WTC11 (cell line): Measurements from ENCODE around the gene ADGRG7. TPM values are rescaled to one million over a fixed set of nuclear protein-coding genes. Genes with fewer than 3 reads are reported as not detected.

Experiments used
- ATAC-seq: fragments of 200-7000 bp; cut with Tn5 transposase; 2 replicates; pipeline ENCODE4 v1.10.0; 2021; ENCODE audit warnings: mild to moderate bottlenecking, moderate library complexity
- CTCF ChIA-PET: fragments of 300-600 bp; sonication (Branson Sonifier 250); formaldehyde crosslinking; loops from one replicate; lab custom pipeline; 2021; ENCODE audit warnings: antibody characterized with exemption; lab: Charles Lee
- POLR2A ChIA-PET: fragments of 350-600 bp; sonication (Branson Sonifier 250); formaldehyde crosslinking; loops from one replicate; lab custom pipeline; 2021; ENCODE audit warnings: antibody characterized with exemption; lab: Charles Lee
- DNase-seq: peaks from one replicate; pipeline ENCODE4 v3.0.0; 2021; ENCODE audit warnings: low spot score
- H3K27ac Mint-ChIP-seq: 2 replicates; pipeline ENCODE4 v1.8.0; 2021; ENCODE audit warnings: mixed read lengths
- H3K27me3 Mint-ChIP-seq: 2 replicates; pipeline ENCODE4 v1.8.0; 2021; ENCODE audit warnings: low read depth, mild to moderate bottlenecking, moderate library complexity, mixed read lengths
- H3K36me3 Mint-ChIP-seq: 2 replicates; pipeline ENCODE4 v1.8.0; 2021; ENCODE audit warnings: mixed read lengths
- H3K4me1 Mint-ChIP-seq: 2 replicates; pipeline ENCODE4 v1.8.0; 2022; ENCODE audit warnings: mixed read lengths
- H3K4me3 Mint-ChIP-seq: 2 replicates; pipeline ENCODE4 v1.8.0; 2021; ENCODE audit warnings: mild to moderate bottlenecking, moderate library complexity, mixed read lengths
- H3K9me3 Mint-ChIP-seq: 2 replicates; pipeline ENCODE4 v1.8.0; 2021; ENCODE audit warnings: mixed read lengths
- ATF1 ChIP-seq: sonication (generic); formaldehyde crosslinking; IDR thresholded peaks from 2 replicates; pipeline ENCODE4 v1.8.1; 2023; ENCODE audit warnings: mild to moderate bottlenecking, moderate library complexity, missing genetic modification reagents
- CBFB ChIP-seq: sonication (generic); formaldehyde crosslinking; IDR thresholded peaks from 2 replicates; pipeline ENCODE4 v1.8.1; 2022; ENCODE audit warnings: mild to moderate bottlenecking, low read depth, missing genetic modification reagents
- ELF4 ChIP-seq: sonication (generic); formaldehyde crosslinking; IDR thresholded peaks from 2 replicates; pipeline ENCODE4 v1.8.1; 2022; ENCODE audit warnings: low read depth, mild to moderate bottlenecking, moderate library complexity, missing genetic modification reagents
- ESRRA ChIP-seq: sonication (generic); formaldehyde crosslinking; IDR thresholded peaks from 2 replicates; pipeline ENCODE4 v1.8.1; 2022; ENCODE audit warnings: mild to moderate bottlenecking, missing genetic modification reagents, borderline replicate concordance
- ETV6 ChIP-seq: sonication (generic); formaldehyde crosslinking; IDR thresholded peaks from 2 replicates; pipeline ENCODE4 v1.8.1; 2022; ENCODE audit warnings: mild to moderate bottlenecking, missing genetic modification reagents
- GABPB1 ChIP-seq: sonication (generic); formaldehyde crosslinking; IDR thresholded peaks from 2 replicates; pipeline ENCODE4 v1.8.1; 2023; ENCODE audit warnings: mild to moderate bottlenecking, missing genetic modification reagents
- NFATC4 ChIP-seq: fragments of 250-450 bp; sonication (Bioruptor Pico); IDR thresholded peaks from 2 replicates; pipeline ENCODE4 v1.9.0; 2021; ENCODE audit warnings: mild to moderate bottlenecking
- NFYB ChIP-seq: sonication (generic); formaldehyde crosslinking; conservative IDR thresholded peaks from 2 replicates; pipeline ENCODE4 v1.8.0; 2022; ENCODE audit warnings: low read depth, missing genetic modification reagents
- OVOL2 ChIP-seq: fragments of 250-450 bp; sonication (Bioruptor Pico); IDR thresholded peaks from 2 replicates; pipeline ENCODE4 v1.9.0; 2021; ENCODE audit warnings: mild to moderate bottlenecking, borderline replicate concordance
- PRRX2 ChIP-seq: fragments of 250-450 bp; sonication (Bioruptor Pico); IDR thresholded peaks from 2 replicates; pipeline ENCODE4 v1.8.0; 2021; ENCODE audit warnings: mild to moderate bottlenecking
- TCF7 ChIP-seq: sonication (generic); formaldehyde crosslinking; IDR thresholded peaks from 2 replicates; pipeline ENCODE4 v1.8.0; 2022; ENCODE audit warnings: mild to moderate bottlenecking, low read depth, missing genetic modification reagents, moderate library complexity
- TP53 ChIP-seq: sonication (generic); formaldehyde crosslinking; IDR thresholded peaks from 2 replicates; pipeline ENCODE4 v1.8.1; 2023; ENCODE audit warnings: mild to moderate bottlenecking, missing genetic modification reagents
- ZNF317 ChIP-seq: sonication (generic); formaldehyde crosslinking; IDR thresholded peaks from 2 replicates; pipeline ENCODE4 v1.8.1; 2023; ENCODE audit warnings: low read depth, mild to moderate bottlenecking, moderate library complexity, missing genetic modification reagents, borderline replicate concordance
- ZNF423 ChIP-seq: fragments of 250-450 bp; sonication (Bioruptor Pico); IDR thresholded peaks from 2 replicates; pipeline ENCODE4 v2.1.2; 2022; ENCODE audit warnings: mild to moderate bottlenecking, moderate library complexity
- total RNA-seq: library from RNA; stranded (reverse); gene quantifications from 3 replicates; pipeline ENCODE4 v1.2.3, GENCODE V29; 2021
- TF ChIP-seq, protein P1 (sequence below): fragments of 200-600 bp; IDR thresholded peaks from 2 replicates; pipeline ENCODE4 v1.8.0; 2022; ENCODE audit warnings: antibody characterized with exemption
- TF ChIP-seq, protein P2 (sequence below): sonication (generic); formaldehyde crosslinking; conservative IDR thresholded peaks from 2 replicates; pipeline ENCODE4 v1.8.1; 2023; ENCODE audit warnings: mild to moderate bottlenecking, low read depth, missing genetic modification reagents, moderate library complexity
- TF ChIP-seq, protein P3 (sequence below): fragments of 250-450 bp; sonication (Bioruptor Pico); IDR thresholded peaks from 2 replicates; pipeline ENCODE4 v2.1.2; 2022; ENCODE audit warnings: mild to moderate bottlenecking, moderate library complexity
- TF ChIP-seq, protein P4 (sequence below): sonication (generic); formaldehyde crosslinking; IDR thresholded peaks from 2 replicates; pipeline ENCODE4 v1.8.0; 2022; ENCODE audit warnings: mild to moderate bottlenecking, missing genetic modification reagents
- TF ChIP-seq, protein P5 (sequence below): sonication (generic); formaldehyde crosslinking; IDR thresholded peaks from 2 replicates; pipeline ENCODE4 v1.8.1; 2023; ENCODE audit warnings: mild to moderate bottlenecking, missing genetic modification reagents

ADGRG7 gene
- total RNA-seq, 1 experiment from 2014 or later: not detected

DNA sequence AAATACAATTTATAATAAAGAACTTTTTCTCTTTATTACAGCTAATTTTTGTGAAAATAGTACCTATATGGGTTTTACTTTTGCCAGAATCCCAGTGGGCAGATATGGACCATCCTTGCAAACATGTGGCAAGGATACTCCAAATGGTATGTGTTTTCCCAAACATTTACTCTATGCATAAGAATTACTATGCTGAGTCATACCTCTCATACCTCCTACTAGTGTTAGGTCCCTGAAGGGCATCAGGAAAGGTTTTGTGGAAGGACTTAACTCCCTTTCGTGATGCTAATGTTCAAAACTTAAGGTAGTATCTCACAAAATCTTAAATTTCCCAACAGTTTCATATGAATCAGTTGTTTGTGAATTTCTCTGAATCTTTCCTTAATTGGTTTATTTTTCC lies 21.3 kb downstream of the ADGRG7 start:
- Mint-ChIP-seq H3K27me3 (no peaks in the 10 kb centered on the region), H3K27ac (no peak overlapping the region), H3K4me3 (no peak overlapping the region), H3K4me1 (peaks cover 13% of the 10 kb centered on the region), H3K9me3 (no peaks in the 10 kb centered on the region), H3K36me3 (no peaks in the 10 kb centered on the region)
- DNase-seq: no peak
- ChIA-PET CTCF (no interaction called here), POLR2A (no interaction called here)
- peak; percentile 60 for ATAC-seq
- TF ChIP-seq OVOL2 (CRISPR knock-in tag) (no peak), CBFB (no peak), TCF7 (CRISPR knock-in tag) (no peak), ELF4 (CRISPR knock-in tag) (no peak), NFATC4 (CRISPR knock-in tag) (no peak), GABPB1 (CRISPR knock-in tag) (no peak), NFYB (CRISPR knock-in tag) (no peak), ATF1 (CRISPR knock-in tag) (no peak), ETV6 (CRISPR knock-in tag) (no peak), ZNF423 (CRISPR knock-in tag) (no peak), ESRRA (no peak), PRRX2 (no peak), TP53 (no peak), ZNF317 (CRISPR knock-in tag) (no peak)
- TF ChIP-seq, protein P1, sequence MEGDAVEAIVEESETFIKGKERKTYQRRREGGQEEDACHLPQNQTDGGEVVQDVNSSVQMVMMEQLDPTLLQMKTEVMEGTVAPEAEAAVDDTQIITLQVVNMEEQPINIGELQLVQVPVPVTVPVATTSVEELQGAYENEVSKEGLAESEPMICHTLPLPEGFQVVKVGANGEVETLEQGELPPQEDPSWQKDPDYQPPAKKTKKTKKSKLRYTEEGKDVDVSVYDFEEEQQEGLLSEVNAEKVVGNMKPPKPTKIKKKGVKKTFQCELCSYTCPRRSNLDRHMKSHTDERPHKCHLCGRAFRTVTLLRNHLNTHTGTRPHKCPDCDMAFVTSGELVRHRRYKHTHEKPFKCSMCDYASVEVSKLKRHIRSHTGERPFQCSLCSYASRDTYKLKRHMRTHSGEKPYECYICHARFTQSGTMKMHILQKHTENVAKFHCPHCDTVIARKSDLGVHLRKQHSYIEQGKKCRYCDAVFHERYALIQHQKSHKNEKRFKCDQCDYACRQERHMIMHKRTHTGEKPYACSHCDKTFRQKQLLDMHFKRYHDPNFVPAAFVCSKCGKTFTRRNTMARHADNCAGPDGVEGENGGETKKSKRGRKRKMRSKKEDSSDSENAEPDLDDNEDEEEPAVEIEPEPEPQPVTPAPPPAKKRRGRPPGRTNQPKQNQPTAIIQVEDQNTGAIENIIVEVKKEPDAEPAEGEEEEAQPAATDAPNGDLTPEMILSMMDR: no peak
- TF ChIP-seq, protein P2, sequence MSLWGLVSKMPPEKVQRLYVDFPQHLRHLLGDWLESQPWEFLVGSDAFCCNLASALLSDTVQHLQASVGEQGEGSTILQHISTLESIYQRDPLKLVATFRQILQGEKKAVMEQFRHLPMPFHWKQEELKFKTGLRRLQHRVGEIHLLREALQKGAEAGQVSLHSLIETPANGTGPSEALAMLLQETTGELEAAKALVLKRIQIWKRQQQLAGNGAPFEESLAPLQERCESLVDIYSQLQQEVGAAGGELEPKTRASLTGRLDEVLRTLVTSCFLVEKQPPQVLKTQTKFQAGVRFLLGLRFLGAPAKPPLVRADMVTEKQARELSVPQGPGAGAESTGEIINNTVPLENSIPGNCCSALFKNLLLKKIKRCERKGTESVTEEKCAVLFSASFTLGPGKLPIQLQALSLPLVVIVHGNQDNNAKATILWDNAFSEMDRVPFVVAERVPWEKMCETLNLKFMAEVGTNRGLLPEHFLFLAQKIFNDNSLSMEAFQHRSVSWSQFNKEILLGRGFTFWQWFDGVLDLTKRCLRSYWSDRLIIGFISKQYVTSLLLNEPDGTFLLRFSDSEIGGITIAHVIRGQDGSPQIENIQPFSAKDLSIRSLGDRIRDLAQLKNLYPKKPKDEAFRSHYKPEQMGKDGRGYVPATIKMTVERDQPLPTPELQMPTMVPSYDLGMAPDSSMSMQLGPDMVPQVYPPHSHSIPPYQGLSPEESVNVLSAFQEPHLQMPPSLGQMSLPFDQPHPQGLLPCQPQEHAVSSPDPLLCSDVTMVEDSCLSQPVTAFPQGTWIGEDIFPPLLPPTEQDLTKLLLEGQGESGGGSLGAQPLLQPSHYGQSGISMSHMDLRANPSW: no peak
- TF ChIP-seq, protein P3, sequence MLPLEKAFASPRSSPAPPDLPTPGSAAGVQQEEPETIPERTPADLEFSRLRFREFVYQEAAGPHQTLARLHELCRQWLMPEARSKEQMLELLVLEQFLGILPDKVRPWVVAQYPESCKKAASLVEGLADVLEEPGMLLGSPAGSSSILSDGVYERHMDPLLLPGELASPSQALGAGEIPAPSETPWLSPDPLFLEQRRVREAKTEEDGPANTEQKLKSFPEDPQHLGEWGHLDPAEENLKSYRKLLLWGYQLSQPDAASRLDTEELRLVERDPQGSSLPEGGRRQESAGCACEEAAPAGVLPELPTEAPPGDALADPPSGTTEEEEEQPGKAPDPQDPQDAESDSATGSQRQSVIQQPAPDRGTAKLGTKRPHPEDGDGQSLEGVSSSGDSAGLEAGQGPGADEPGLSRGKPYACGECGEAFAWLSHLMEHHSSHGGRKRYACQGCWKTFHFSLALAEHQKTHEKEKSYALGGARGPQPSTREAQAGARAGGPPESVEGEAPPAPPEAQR (CRISPR knock-in tag): no peak
- TF ChIP-seq, protein P4, sequence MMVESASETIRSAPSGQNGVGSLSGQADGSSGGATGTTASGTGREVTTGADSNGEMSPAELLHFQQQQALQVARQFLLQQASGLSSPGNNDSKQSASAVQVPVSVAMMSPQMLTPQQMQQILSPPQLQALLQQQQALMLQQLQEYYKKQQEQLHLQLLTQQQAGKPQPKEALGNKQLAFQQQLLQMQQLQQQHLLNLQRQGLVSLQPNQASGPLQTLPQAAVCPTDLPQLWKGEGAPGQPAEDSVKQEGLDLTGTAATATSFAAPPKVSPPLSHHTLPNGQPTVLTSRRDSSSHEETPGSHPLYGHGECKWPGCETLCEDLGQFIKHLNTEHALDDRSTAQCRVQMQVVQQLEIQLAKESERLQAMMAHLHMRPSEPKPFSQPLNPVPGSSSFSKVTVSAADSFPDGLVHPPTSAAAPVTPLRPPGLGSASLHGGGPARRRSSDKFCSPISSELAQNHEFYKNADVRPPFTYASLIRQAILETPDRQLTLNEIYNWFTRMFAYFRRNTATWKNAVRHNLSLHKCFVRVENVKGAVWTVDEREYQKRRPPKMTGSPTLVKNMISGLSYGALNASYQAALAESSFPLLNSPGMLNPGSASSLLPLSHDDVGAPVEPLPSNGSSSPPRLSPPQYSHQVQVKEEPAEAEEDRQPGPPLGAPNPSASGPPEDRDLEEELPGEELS (CRISPR knock-in tag): no peak
- TF ChIP-seq, protein P5, sequence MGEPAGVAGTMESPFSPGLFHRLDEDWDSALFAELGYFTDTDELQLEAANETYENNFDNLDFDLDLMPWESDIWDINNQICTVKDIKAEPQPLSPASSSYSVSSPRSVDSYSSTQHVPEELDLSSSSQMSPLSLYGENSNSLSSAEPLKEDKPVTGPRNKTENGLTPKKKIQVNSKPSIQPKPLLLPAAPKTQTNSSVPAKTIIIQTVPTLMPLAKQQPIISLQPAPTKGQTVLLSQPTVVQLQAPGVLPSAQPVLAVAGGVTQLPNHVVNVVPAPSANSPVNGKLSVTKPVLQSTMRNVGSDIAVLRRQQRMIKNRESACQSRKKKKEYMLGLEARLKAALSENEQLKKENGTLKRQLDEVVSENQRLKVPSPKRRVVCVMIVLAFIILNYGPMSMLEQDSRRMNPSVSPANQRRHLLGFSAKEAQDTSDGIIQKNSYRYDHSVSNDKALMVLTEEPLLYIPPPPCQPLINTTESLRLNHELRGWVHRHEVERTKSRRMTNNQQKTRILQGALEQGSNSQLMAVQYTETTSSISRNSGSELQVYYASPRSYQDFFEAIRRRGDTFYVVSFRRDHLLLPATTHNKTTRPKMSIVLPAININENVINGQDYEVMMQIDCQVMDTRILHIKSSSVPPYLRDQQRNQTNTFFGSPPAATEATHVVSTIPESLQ (CRISPR knock-in tag): no peak
